GM12878 (cell line): ENCODE data around the gene ERC2. TPM values are rescaled to one million over a fixed set of nuclear protein-coding genes. Genes with fewer than 3 reads are reported as not detected.

Experiments
- ATAC-seq: fragments of 200-7000 bp; cut with Tn5 transposase; 3 replicates; pipeline ENCODE4 v1.9.1; 2020; ENCODE audit warnings: mild to moderate bottlenecking, moderate library complexity
- BruUV-seq: library from RNA; stranded (reverse); fragments of 400-500 nt; replicated peaks from 2 replicates; lab custom pipeline; 2021; lab: Mats Ljungman, UMichigan
- CTCF ChIA-PET: fragments of 300-600 bp; sonication (Branson Sonifier 250); formaldehyde crosslinking; extraction: SDS; loops from one replicate; lab custom pipeline; 2021; ENCODE audit warnings: inconsistent platforms; lab: Yijun Ruan, JAX
- POLR2A ChIA-PET: fragments of 350-600 bp; formaldehyde crosslinking; extraction: SDS; loops from one replicate; lab custom pipeline; 2021; ENCODE audit warnings: inconsistent platforms; lab: Charles Lee
- RAD21 ChIA-PET: fragments of 300-600 bp; sonication (Branson Sonifier 250); formaldehyde crosslinking; loops from one replicate; lab custom pipeline; 2023; ENCODE audit warnings: antibody characterized with exemption; ENCODE audit not compliant: unreplicated experiment; lab: Charles Lee
- SMC1A ChIA-PET: fragments of 300-600 bp; sonication (Branson Sonifier 250); formaldehyde crosslinking; loops from one replicate; lab custom pipeline; 2023; ENCODE audit not compliant: unreplicated experiment, uncharacterized antibody; lab: Charles Lee
- DNase-seq: peaks from one replicate; pipeline ENCODE4 v3.0.0-alpha.2; 2011; ENCODE audit warnings: low read depth, low spot score
- FAIRE-seq: peaks from 3 replicates; lab custom pipeline; 2011; peaks lifted over from hg19 to GRCh38; lab: Jason Lieb, UNC
- H2AFZ ChIP-seq: 2 replicates; pipeline ENCODE4 v1.6.0; 2011; ENCODE audit warnings: low read depth, low read length, control low read depth; ENCODE audit not compliant: control insufficient read depth
- H3K27ac ChIP-seq: 2 replicates; pipeline ENCODE4 v1.5.1; 2011; ENCODE audit warnings: control low read depth; ENCODE audit not compliant: control insufficient read depth, insufficient read depth
- H3K27me3 ChIP-seq, 2 experiments: replicated peaks in 1 of 2; 2 replicates each; pipeline versions ENCODE4 v1.6.0 to v1.6.1; 2011; ENCODE audit warnings: low read length in 1 of 2; ENCODE audit not compliant: control insufficient read depth in 2 of 2, insufficient read depth in 2 of 2
- H3K36me3 ChIP-seq, 2 experiments: 2 replicates each; pipeline ENCODE4 v1.5.1; 2011; ENCODE audit warnings: low read length in 1 of 2; ENCODE audit not compliant: control insufficient read depth in 2 of 2, insufficient read depth in 2 of 2
- H3K4me1 ChIP-seq: 2 replicates; pipeline ENCODE4 v1.6.1; 2011; ENCODE audit warnings: mild to moderate bottlenecking, low read length, moderate library complexity, mixed read lengths; ENCODE audit not compliant: control insufficient read depth, insufficient read depth
- H3K4me2 ChIP-seq: 2 replicates; pipeline ENCODE4 v1.6.0; 2011; ENCODE audit warnings: control low read depth; ENCODE audit not compliant: control insufficient read depth, insufficient read depth
- H3K4me3 ChIP-seq: fragments of 200-600 bp; sonication (generic); 2 replicates; pipeline ENCODE4 v1.5.1; 2016
- H3K79me2 ChIP-seq: 2 replicates; pipeline ENCODE4 v1.6.0; 2011; ENCODE audit warnings: low read length; ENCODE audit not compliant: control insufficient read depth, insufficient read depth
- H3K9ac ChIP-seq: 2 replicates; pipeline ENCODE4 v1.8.0; 2011; ENCODE audit warnings: low read length, control low read depth, mixed read lengths; ENCODE audit not compliant: control insufficient read depth, insufficient read depth
- H3K9me3 ChIP-seq: replicated peaks from 3 replicates; pipeline ENCODE4 v1.5.1; 2011; ENCODE audit warnings: mild to moderate bottlenecking, low read length; ENCODE audit not compliant: control insufficient read depth, insufficient read depth
- H4K20me1 ChIP-seq: 2 replicates; pipeline ENCODE4 v1.6.0; 2011; ENCODE audit not compliant: control insufficient read depth, insufficient read depth
- CREB1 ChIP-seq: IDR thresholded peaks from 2 replicates; pipeline ENCODE4 v1.6.1; 2012; ENCODE audit warnings: low read depth, mild to moderate bottlenecking, inconsistent platforms
- CTCF ChIP-seq, 3 experiments: IDR thresholded peaks in 2 of 3; conservative IDR thresholded peaks in 1 of 3; 2 replicates each; pipeline ENCODE4 v1.5.1; 2011; ENCODE audit warnings: low read depth in 3 of 3, low read length in 3 of 3, mild to moderate bottlenecking in 3 of 3, control low read depth in 2 of 3, moderate library complexity in 2 of 3, inconsistent platforms in 1 of 3, mixed read lengths in 1 of 3; ENCODE audit not compliant: control insufficient read depth in 2 of 3, insufficient read depth in 1 of 3; ENCODE audit errors: extremely low read depth in 1 of 3
- FOXM1 ChIP-seq: IDR thresholded peaks from 2 replicates; pipeline ENCODE4 v1.6.1; 2012; ENCODE audit warnings: low read depth, mild to moderate bottlenecking, inconsistent platforms, low read length, moderate library complexity
- GABPA ChIP-seq: IDR thresholded peaks from 2 replicates; pipeline ENCODE4 v1.6.1; 2014; ENCODE audit warnings: antibody characterized with exemption, low read depth, mild to moderate bottlenecking, inconsistent platforms
- HDAC2 ChIP-seq: fragments of 200-600 bp; sonication (generic); IDR thresholded peaks from 2 replicates; pipeline ENCODE4 v1.6.1; 2017
- NR2C2 ChIP-seq: IDR thresholded peaks from 2 replicates; pipeline ENCODE4 v1.6.1; 2011; ENCODE audit warnings: borderline replicate concordance, low read depth; ENCODE audit not compliant: control insufficient read depth, insufficient read length
- WRNIP1 ChIP-seq: IDR thresholded peaks from 2 replicates; pipeline ENCODE4 v1.6.1; 2011; ENCODE audit warnings: low read depth, low read length, improper control_type of control experiment, borderline replicate concordance
- WGBS: methylation state at CpG from one replicate; pipeline ENCODE4 v1.1.6; 2016; ENCODE audit warnings: low lambda C conversion rate; ENCODE audit not compliant: insufficient replicate concordance, insufficient coverage; ENCODE audit errors: missing lambda C conversion rate; 5-methylcytosine and 5-hydroxymethylcytosine counted together
- in situ Hi-C: fragments of 300-500 bp; cut with MboI; formaldehyde crosslinking; loops from 9 replicates; pipeline ENCODE4 v1.14.3; 2018; ENCODE audit warnings: mixed read lengths
- intact Hi-C: fragments of 100-400 bp; cut with micrococcal nuclease; formaldehyde crosslinking; loops from one replicate; pipeline ENCODE4 v1.14.2; 2022; ENCODE audit not compliant: unreplicated experiment
- polyA plus RNA-seq, 11 experiments: library from polyadenylated mRNA; depleted of rRNA in 4 of 11; unstranded in 6 of 11; stranded (reverse) in 5 of 11; fragments of >200 nt; fragmentation: Nextera tagmentation in 4 of 11; fragmentation: Illumina TruSeq in 1 of 11; extraction: Ambion mirVana in 4 of 11; extraction: Trizol in 1 of 11; gene quantifications; 1 replicate in 1 of 11; 2 replicates in 10 of 11; pipeline versions ENCODE4 v1.2.1 to v1.2.3, GENCODE V29; 2011 to 2016; ENCODE audit warnings: inconsistent platforms in 2 of 11, missing spikeins in 2 of 11, low read depth in 1 of 11
- total RNA-seq, 4 experiments: library from RNA; depleted of rRNA in 3 of 4; stranded (reverse); fragments of >200 nt in 3 of 4; fragmentation: Illumina TruSeq in 1 of 4; extraction: Trizol in 1 of 4; gene quantifications; 2 replicates each; pipeline versions ENCODE4 v1.2.1 to v1.2.3, GENCODE V29; 2013 to 2021

The ERC2 gene
- total and polyA plus RNA-seq, 10 of the 15 experiments (the other 5 are each of a cell fraction or from before 2014, with no cell fraction given): 0.06 to 1.4 (median 0.12) TPM; not detected in 3

GRCh38 chr3:55819005-55819404, 649.3 kb downstream of the ERC2 start:
- no peaks in the 10 kb centered on the region for H3K36me3 ChIP-seq
- WGBS: 15% methylated on average over 6 of the region's 6 CpGs
- H3K9ac ChIP-seq: no peak overlapping the region
- FAIRE-seq (no peak), DNase-seq (no peak), ATAC-seq (no peak)
- RAD21 ChIA-PET: no interaction called here
- H3K9me3 ChIP-seq: no peaks in the 10 kb centered on the region
- H2AFZ ChIP-seq: no peak overlapping the region
- no peaks in the 10 kb centered on the region for H3K4me1 ChIP-seq
- intact Hi-C loops (no loop called here), in situ Hi-C loops (no loop called here)
- SMC1A ChIA-PET: no interaction called here
- POLR2A ChIA-PET: interaction anchor here (0.5 kb wide), 1 partner anchor 307 kb away, joined by 3 read pairs; no protein-coding TSS in a partner anchor
- H3K27ac ChIP-seq: no peak overlapping the region
- CTCF ChIA-PET: no interaction called here
- no peaks in the 10 kb centered on the region for H3K27me3 ChIP-seq
- H3K4me2 ChIP-seq: no peak overlapping the region
- no peaks in the 10 kb centered on the region for H3K79me2 ChIP-seq
- no peaks in the 10 kb centered on the region for H4K20me1 ChIP-seq
- TF ChIP-seq HDAC2: no peak
- no peak for TF ChIP-seq WRNIP1
- no peak for TF ChIP-seq CREB1
- TF ChIP-seq FOXM1: no peak
- TF ChIP-seq NR2C2: no peak
- no peak overlapping the region for H3K4me3 ChIP-seq
- BruUV-seq: no TSS peak

- Histone ChIP-seq H3K9me3 (no peaks in the 10 kb centered on the region), H3K4me3 (no peak overlapping the region), H3K4me2 (no peak overlapping the region), H3K27me3 (no peaks in the 10 kb centered on the region), H3K36me3 (no peaks in the 10 kb centered on the region), H4K20me1 (no peaks in the 10 kb centered on the region), H3K9ac (no peak overlapping the region), H3K4me1 (no peaks in the 10 kb centered on the region), H3K79me2 (no peaks in the 10 kb centered on the region), H3K27ac (no peak overlapping the region), H2AFZ (no peak overlapping the region)
- ChIA-PET POLR2A (interaction anchor here (0.5 kb wide), 1 partner anchor 308 kb away, joined by 3 read pairs; no protein-coding TSS in a partner anchor), CTCF (no interaction called here), RAD21 (no interaction called here), SMC1A (no interaction called here)
- no peak for FAIRE-seq
- intact Hi-C loops: no loop called here
- BruUV-seq: no TSS peak
- TF ChIP-seq CTCF (IDR thresholded peaks at IDR 0.05 in 2 of 3, conservative IDR thresholded peaks at IDR 0.05 in 1 of 3; ENCODE audit: control insufficient read depth in 2 of 3, extremely low read depth in 1 of 3, insufficient read depth in 1 of 3, low read depth in 3 of 3, low read length in 3 of 3): 0 out of 6 replicates have a peak, but pooled peaks of 1 of the 3 experiments have one; percentile 6
- TF ChIP-seq GABPA: no peak
- in situ Hi-C loops: no loop called here
- ATAC-seq: no peak
- no peak for DNase-seq
- 0% methylated on average over 2 of the region's 2 CpGs for WGBS
Observed at GRCh38 chr3:55818485-55818884, 649.8 kb downstream of the ERC2 start.
